ENCODE results near the gene PGBD1. TPM values are rescaled to one million over a fixed set of nuclear protein-coding genes. Genes with fewer than 3 reads are reported as not detected.

Gene PGBD1
- total RNA-seq, 2 donors from 2014 or later, result 8.7 to 10.8 TPM

DNA sequence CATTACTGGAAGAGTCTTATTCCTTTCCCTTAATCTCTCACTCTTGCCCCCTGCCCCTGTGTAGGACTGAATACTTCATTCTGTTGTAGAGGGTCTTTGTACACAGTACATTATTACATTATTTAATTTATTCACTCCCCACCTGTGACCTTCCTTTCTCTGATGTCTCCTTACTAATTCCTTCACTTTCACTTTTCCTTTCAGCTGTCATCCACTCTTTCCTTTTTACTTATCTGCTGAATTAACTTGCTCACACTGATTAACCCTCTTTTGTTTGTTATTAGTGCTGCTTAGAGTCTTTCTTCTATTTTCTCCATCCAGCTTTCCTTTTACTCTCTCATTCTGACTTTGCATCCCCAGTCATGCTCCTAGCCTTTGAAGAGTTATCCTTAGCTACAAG, 6.5 kb upstream of the PGBD1 start:
- Histone ChIP-seq H3K9me3 (ENCODE audit: control insufficient read depth, low read length) (no peaks in the 10 kb centered on the region), H3K4me3 (ENCODE audit: low read length) (no peak overlapping the region), H3K27me3 (ENCODE audit: control insufficient read depth, insufficient read depth, low read length, poor library complexity, severe bottlenecking) (peaks cover 21% of the 10 kb centered on the region), H3K4me1 (ENCODE audit: control insufficient read depth, insufficient read depth, low read length) (no peaks in the 10 kb centered on the region), H3K27ac (ENCODE audit: low read depth, low read length) (no peak overlapping the region), H3K9ac (ENCODE audit: extremely low read depth, low read length, poor library complexity, severe bottlenecking) (no peak overlapping the region), H3K36me3 (ENCODE audit: control insufficient read depth, insufficient read depth, low read length) (peaks cover 24% of the 10 kb centered on the region)
- Mint-ChIP-seq H3K9me3 (no peaks in the 10 kb centered on the region), H3K4me1 (peaks cover 6% of the 10 kb centered on the region), H3K36me3 (ENCODE audit: low read depth) (peaks cover 62% of the 10 kb centered on the region), H3K27ac (no peak overlapping the region), H3K4me3 (no peak overlapping the region), H3K27me3 (ENCODE audit: insufficient read depth) (peaks cover under 1% of the 10 kb centered on the region)
- DNase-seq, result no peak
- TF ChIP-seq, protein P1, sequence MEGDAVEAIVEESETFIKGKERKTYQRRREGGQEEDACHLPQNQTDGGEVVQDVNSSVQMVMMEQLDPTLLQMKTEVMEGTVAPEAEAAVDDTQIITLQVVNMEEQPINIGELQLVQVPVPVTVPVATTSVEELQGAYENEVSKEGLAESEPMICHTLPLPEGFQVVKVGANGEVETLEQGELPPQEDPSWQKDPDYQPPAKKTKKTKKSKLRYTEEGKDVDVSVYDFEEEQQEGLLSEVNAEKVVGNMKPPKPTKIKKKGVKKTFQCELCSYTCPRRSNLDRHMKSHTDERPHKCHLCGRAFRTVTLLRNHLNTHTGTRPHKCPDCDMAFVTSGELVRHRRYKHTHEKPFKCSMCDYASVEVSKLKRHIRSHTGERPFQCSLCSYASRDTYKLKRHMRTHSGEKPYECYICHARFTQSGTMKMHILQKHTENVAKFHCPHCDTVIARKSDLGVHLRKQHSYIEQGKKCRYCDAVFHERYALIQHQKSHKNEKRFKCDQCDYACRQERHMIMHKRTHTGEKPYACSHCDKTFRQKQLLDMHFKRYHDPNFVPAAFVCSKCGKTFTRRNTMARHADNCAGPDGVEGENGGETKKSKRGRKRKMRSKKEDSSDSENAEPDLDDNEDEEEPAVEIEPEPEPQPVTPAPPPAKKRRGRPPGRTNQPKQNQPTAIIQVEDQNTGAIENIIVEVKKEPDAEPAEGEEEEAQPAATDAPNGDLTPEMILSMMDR (conservative IDR thresholded peaks at IDR 0.05), result no peak

GRCh38 chr6:28277746-28278145, 3.6 kb upstream of the PGBD1 start:
- Histone ChIP-seq H3K9me3 (ENCODE audit: control insufficient read depth, low read length) (no peaks in the 10 kb centered on the region), H3K27ac (ENCODE audit: low read depth, low read length) (no peak overlapping the region), H3K27me3 (ENCODE audit: control insufficient read depth, insufficient read depth, low read length, poor library complexity, severe bottlenecking) (peaks cover 26% of the 10 kb centered on the region), H3K4me3 (ENCODE audit: low read length) (no peak overlapping the region), H3K36me3 (ENCODE audit: control insufficient read depth, insufficient read depth, low read length) (peaks cover 19% of the 10 kb centered on the region), H3K4me1 (ENCODE audit: control insufficient read depth, insufficient read depth, low read length) (no peaks in the 10 kb centered on the region), H3K9ac (ENCODE audit: extremely low read depth, low read length, poor library complexity, severe bottlenecking) (no peak overlapping the region)
- H3K27ac Mint-ChIP-seq, result no peak overlapping the region
- peaks cover 2% of the 10 kb centered on the region for H3K27me3 Mint-ChIP-seq (ENCODE audit: insufficient read depth)
- 87 to 100% methylated on average over 1 to 3 of the region's 3 CpGs for WGBS, 2 experiments (ENCODE audit: insufficient coverage in 1 of 2, insufficient read length in 1 of 2)
- DNase-seq, result no peak
- H3K4me1 Mint-ChIP-seq, result peaks cover 15% of the 10 kb centered on the region
- H3K36me3 Mint-ChIP-seq (ENCODE audit: low read depth), result peaks cover 50% of the 10 kb centered on the region
- TF ChIP-seq, protein P1 (conservative IDR thresholded peaks at IDR 0.05), result no peak
- no peaks in the 10 kb centered on the region for H3K9me3 Mint-ChIP-seq
- H3K4me3 Mint-ChIP-seq, result no peak overlapping the region

- Histone ChIP-seq H3K27me3 (ENCODE audit: control insufficient read depth, insufficient read depth, low read length, poor library complexity, severe bottlenecking) (peaks cover 14% of the 10 kb centered on the region), H3K27ac (ENCODE audit: low read depth, low read length) (no peak overlapping the region), H3K36me3 (ENCODE audit: control insufficient read depth, insufficient read depth, low read length) (peaks cover 27% of the 10 kb centered on the region), H3K4me1 (ENCODE audit: control insufficient read depth, insufficient read depth, low read length) (no peaks in the 10 kb centered on the region), H3K9me3 (ENCODE audit: control insufficient read depth, low read length) (no peaks in the 10 kb centered on the region), H3K9ac (ENCODE audit: extremely low read depth, low read length, poor library complexity, severe bottlenecking) (no peak overlapping the region), H3K4me3 (ENCODE audit: low read length) (peak overlapping the region; percentile 99)
- DNase-seq, result no peak
- Mint-ChIP-seq H3K4me1 (peaks cover 12% of the 10 kb centered on the region), H3K27me3 (ENCODE audit: insufficient read depth) (peaks cover 2% of the 10 kb centered on the region), H3K36me3 (ENCODE audit: low read depth) (peaks cover 44% of the 10 kb centered on the region), H3K27ac (no peak overlapping the region), H3K4me3 (peak overlapping the region; percentile 86), H3K9me3 (no peaks in the 10 kb centered on the region)
- WGBS, 2 experiments (ENCODE audit: insufficient coverage in 1 of 2, insufficient read length in 1 of 2), result 100% methylated on average over 1 of the region's 3 CpGs; no CpG with 5 or more reads in 1 of the 2 experiments
- TF ChIP-seq, protein P1 (conservative IDR thresholded peaks at IDR 0.05), result no peak
Measured at GRCh38 chr6:28280595-28281287, 631 bp upstream of the PGBD1 start.
